ENCODE data around the gene C9orf78.

Gene C9orf78

DNA sequence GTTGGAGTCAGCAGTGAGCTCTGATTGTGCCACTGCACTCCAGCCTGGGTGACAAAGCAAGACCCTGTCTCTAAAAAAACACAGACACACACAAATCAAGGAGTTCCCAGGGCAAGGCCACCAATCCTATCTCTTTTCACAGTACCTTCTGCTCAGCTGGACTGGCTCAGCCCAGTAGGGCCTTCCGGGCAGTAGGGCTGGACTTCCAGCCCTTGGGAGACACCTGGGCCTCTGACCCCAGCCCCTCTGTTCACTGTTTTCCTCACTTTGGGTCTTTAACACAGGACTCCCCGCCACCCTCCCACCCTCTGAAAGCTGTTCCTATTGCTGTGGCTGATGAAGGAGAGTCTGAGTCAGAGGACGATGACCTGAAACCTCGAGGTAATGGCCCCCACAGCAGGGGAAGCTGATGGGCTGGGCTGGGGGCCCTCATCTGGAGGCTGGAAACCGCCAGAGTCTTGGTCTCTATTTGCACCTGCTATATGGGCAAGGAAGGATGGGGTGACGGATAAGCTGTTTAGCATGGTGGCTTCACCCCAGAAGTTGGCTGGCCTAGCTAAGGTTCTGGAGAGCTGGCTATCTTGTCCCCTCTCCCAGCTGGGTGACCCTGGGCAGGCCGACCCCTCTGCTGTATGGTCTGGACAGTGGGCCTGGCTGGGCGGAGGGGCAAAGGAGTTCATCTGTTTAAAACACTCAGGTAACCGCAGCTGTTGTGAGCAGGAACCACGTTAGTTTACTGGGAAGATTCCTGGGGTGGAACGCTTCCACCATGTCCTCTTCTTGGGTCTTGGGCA lies 25.8 kb upstream of the C9orf78 start:
- no peak for DNase-seq (ENCODE audit: extremely low read depth, low read depth)
- H3K4me3 ChIP-seq (replicated peaks; ENCODE audit: low read depth, low read length) = no peak overlapping the region
- TF ChIP-seq, protein P1, sequence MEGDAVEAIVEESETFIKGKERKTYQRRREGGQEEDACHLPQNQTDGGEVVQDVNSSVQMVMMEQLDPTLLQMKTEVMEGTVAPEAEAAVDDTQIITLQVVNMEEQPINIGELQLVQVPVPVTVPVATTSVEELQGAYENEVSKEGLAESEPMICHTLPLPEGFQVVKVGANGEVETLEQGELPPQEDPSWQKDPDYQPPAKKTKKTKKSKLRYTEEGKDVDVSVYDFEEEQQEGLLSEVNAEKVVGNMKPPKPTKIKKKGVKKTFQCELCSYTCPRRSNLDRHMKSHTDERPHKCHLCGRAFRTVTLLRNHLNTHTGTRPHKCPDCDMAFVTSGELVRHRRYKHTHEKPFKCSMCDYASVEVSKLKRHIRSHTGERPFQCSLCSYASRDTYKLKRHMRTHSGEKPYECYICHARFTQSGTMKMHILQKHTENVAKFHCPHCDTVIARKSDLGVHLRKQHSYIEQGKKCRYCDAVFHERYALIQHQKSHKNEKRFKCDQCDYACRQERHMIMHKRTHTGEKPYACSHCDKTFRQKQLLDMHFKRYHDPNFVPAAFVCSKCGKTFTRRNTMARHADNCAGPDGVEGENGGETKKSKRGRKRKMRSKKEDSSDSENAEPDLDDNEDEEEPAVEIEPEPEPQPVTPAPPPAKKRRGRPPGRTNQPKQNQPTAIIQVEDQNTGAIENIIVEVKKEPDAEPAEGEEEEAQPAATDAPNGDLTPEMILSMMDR (IDR thresholded peaks at IDR 0.05; ENCODE audit: low read depth, low read length, missing control alignments) = no peak

DNA sequence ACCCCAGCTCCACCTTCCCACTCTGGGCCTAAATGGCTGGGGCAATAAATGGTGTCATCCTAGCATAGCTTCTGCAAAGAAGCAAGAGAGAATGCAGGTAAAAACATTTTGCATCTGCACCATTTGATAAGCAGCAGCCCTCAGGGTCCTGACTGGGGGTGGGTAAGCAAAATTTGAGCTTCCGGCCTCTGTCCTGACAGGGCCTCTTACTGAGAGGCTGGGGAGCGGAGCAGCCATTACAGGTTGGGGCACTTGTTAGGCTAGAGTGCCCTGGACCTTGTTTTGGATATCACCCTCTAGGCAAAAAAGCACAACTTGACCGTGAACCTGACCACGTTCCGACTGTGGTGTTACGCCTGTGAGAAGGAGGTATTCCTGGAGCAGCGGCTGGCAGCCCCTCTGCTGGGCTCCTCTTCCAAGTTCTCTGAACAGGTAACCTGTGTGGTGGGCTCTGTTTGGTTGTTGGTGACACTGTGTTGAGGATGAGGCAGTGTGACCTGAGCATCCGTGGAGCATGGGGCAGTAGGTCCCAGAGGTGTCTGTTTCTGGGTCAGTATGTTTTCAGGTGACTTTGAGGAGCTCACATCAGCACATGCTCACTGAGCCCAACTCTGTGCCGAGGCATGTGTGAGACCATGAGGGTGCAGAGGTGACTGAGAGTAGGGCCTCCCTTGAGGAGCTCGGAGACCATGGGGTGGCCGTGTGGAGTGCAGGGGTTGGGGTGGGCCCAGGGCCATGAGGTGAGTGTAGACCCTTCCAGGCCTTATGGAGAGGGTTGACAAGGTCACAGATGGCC lies 23.3 kb upstream of the C9orf78 start:
- H3K4me3 ChIP-seq (replicated peaks; ENCODE audit: low read depth, low read length) = no peak overlapping the region
- no peak for DNase-seq (ENCODE audit: extremely low read depth, low read depth)
- TF ChIP-seq, protein P1 (IDR thresholded peaks at IDR 0.05; ENCODE audit: low read depth, low read length, missing control alignments) = no peak

DNA sequence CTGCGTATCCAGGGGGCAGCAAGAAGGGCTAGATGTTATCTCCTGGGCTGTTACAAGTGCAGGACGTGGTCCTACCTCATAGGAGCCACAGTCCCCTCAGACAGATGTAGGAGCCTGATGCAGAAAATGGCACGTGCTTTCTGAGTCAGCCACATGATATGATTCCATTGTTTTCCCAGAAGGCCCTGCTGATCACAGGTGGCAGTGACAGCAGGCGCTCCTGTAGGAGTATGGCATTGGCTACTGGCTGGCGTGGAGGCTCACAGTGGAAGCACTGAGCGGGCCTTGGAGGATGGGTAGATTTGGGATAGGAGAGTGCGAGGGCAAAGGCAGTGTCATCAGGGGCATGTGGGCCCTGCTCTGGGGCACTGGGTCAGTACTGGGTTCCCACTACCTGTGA lies 22.1 kb upstream of the C9orf78 start:
- H3K4me3 ChIP-seq (replicated peaks; ENCODE audit: low read depth, low read length) = no peak overlapping the region
- TF ChIP-seq, protein P1 (IDR thresholded peaks at IDR 0.05; ENCODE audit: low read depth, low read length, missing control alignments) = no peak
- DNase-seq (ENCODE audit: extremely low read depth, low read depth) = no peak

DNA sequence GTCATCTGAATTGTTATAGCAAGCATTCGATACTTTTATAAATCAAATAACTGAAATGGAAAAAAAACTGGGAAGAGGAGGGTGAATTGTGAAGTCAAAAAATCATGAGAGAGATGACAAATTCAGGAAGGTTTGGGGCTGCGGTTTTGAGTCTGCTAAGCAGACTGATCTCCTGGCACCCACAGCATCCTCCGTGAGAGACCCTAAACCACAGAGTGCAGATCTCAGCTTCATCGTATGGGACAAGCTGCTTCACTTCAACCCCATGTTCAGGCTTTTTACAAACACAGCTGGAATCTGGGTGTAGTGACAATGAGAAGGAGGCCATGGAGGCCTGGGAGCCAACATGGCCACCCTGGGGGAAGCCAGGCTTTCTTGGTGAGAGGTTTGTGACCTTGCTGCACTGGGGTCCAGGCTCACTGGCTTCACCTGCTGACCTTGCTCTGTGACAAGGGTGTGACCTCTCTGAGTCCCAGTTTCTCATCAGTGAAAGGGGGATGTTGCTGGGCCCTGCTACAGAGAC lies 19.6 kb upstream of the C9orf78 start:
- TF ChIP-seq, protein P1 (IDR thresholded peaks at IDR 0.05; ENCODE audit: low read depth, low read length, missing control alignments) = no peak
- no peak overlapping the region for H3K4me3 ChIP-seq (replicated peaks; ENCODE audit: low read depth, low read length)
- DNase-seq (ENCODE audit: extremely low read depth, low read depth) = no peak

DNA sequence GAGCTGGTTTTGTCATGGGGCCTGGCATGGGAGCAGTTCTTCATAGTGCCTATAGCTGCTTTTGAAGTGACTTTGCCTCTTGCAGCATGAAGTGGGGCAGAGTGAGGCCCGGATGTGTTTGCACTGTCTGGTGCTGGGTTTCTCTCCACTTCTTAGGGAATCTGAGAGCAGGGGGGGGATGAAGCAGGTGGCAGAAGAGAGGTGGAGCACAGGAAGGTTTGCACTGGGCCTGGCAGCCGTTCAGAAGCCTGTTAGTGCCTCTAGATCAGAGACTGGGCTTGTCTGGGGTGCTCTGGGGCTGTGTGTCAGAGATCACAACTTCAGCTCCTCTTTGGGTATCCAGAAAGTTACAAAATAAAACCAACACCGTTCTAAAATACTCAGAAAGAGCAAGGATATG lies 18.5 kb upstream of the C9orf78 start:
- no peak overlapping the region for H3K4me3 ChIP-seq (replicated peaks; ENCODE audit: low read depth, low read length)
- DNase-seq (ENCODE audit: extremely low read depth, low read depth) = no peak
- TF ChIP-seq, protein P1 (IDR thresholded peaks at IDR 0.05; ENCODE audit: low read depth, low read length, missing control alignments) = no peak

DNA sequence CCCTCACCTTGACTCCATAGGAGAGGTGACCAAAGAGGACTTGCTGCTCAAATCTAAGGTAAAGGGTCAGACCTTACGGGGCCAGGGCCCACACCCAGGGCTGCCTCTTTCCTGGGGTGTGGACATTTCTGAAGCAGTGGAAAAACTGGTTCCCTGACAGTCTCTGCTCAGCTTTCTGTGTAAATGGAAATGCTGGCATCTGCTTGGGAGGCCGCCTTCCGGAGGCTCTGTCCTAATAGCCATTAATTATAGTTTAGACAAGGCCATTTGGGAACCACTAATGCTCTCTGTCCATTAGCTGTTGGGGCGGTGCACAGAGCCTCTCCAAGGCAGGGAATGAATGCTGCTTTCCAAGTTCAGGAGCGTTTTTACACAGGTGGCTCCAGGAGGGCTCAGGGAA lies 17.5 kb upstream of the C9orf78 start:
- TF ChIP-seq, protein P1 (IDR thresholded peaks at IDR 0.05; ENCODE audit: low read depth, low read length, missing control alignments) = no peak
- no peak overlapping the region for H3K4me3 ChIP-seq (replicated peaks; ENCODE audit: low read depth, low read length)
- no peak for DNase-seq (ENCODE audit: extremely low read depth, low read depth)

Data from HFF-Myc (cell line).